GM18502 (cell line): ENCODE measurements around the gene FJX1.
A peak's percentile ranks its signal among the peaks of the same experiment; 100 is the strongest.

Experiments used
- ATAC-seq: cut with Tn5 transposase; IDR thresholded peaks from one replicate; pipeline ENCODE4 v1.9.1; 2021; ENCODE audit warnings: mild to moderate bottlenecking; ENCODE audit not compliant: unreplicated experiment, poor library complexity

Gene FJX1

GRCh38 chr11:35605706-35606105 is 12.6 kb upstream of the FJX1 start:
- no peak for ATAC-seq

- ATAC-seq, result no peak
Measured at GRCh38 chr11:35606206-35606605, 12.1 kb upstream of the FJX1 start.

GRCh38 chr11:35608502-35608901 is 9.8 kb upstream of the FJX1 start:
- no peak for ATAC-seq

GRCh38 chr11:35609656-35610055 is 8.6 kb upstream of the FJX1 start:
- ATAC-seq, result no peak

- ATAC-seq, result no peak
Measured at GRCh38 chr11:35610631-35611030, 7.6 kb upstream of the FJX1 start.

GRCh38 chr11:35611741-35612140 is 6.5 kb upstream of the FJX1 start:
- no peak for ATAC-seq

GRCh38 chr11:35614939-35615569 is 3.2 kb upstream of the FJX1 start:
- ATAC-seq, result no peak

GRCh38 chr11:35615921-35616900 is 2.0 kb upstream of the FJX1 start:
- no peak for ATAC-seq

GRCh38 chr11:35617316-35617686 is 959 bp upstream of the FJX1 start:
- ATAC-seq, result no peak

- ATAC-seq, result peak; percentile 51
Measured at GRCh38 chr11:35618497-35619115, 346 bp downstream of the FJX1 start.

- peak; percentile 34 for ATAC-seq
Measured at GRCh38 chr11:35619116-35619854, 1.0 kb downstream of the FJX1 start.

GRCh38 chr11:35619855-35620640 is 1.8 kb downstream of the FJX1 start:
- ATAC-seq, result no peak

- no peak for ATAC-seq
Measured at GRCh38 chr11:35620795-35621194, 2.5 kb downstream of the FJX1 start.

- no peak for ATAC-seq
Measured at GRCh38 chr11:35621620-35622019, 3.4 kb downstream of the FJX1 start.

GRCh38 chr11:35622070-35622469 is 3.8 kb downstream of the FJX1 start:
- no peak for ATAC-seq

GRCh38 chr11:35623621-35624168 is 5.4 kb downstream of the FJX1 start:
- ATAC-seq, result no peak

- no peak for ATAC-seq
Measured at GRCh38 chr11:35624316-35624715, 6.1 kb downstream of the FJX1 start.

GRCh38 chr11:35624781-35625180 is 6.5 kb downstream of the FJX1 start:
- no peak for ATAC-seq

GRCh38 chr11:35626501-35626900 is 8.2 kb downstream of the FJX1 start:
- no peak for ATAC-seq
